Thoracic aorta (tissue), 2 donors: ENCODE results near the gene NXF2. TPM values are rescaled to one million over a fixed set of nuclear protein-coding genes. Genes with fewer than 3 reads are reported as not detected.
A peak's percentile ranks its signal among the peaks of the same experiment; 100 is the strongest.

Experiments
- ATAC-seq: fragments of 150-250 bp; one replicate; pipeline ENCODE4 v1.8.0; 2017; ENCODE audit warnings: low read depth; ENCODE audit not compliant: insufficient number of reproducible peaks, low FRiP score
- DNase-seq: peaks from one replicate; pipeline ENCODE4 v3.0.0-alpha.2; 2020; ENCODE audit warnings: low spot score
- H3K27ac ChIP-seq, 2 donors: fragments of 200-600 bp; sonication (generic); 1 replicate in 1 of 2; 2 replicates in 1 of 2; pipeline ENCODE4 v1.5.1; 2016; ENCODE audit warnings: mild to moderate bottlenecking in 2 of 2, moderate library complexity in 2 of 2
- H3K27me3 ChIP-seq: fragments of 200-600 bp; sonication (generic); replicated peaks from 2 replicates; pipeline ENCODE4 v1.6.0; 2016; ENCODE audit warnings: mild to moderate bottlenecking; ENCODE audit not compliant: insufficient read depth
- H3K36me3 ChIP-seq: fragments of 200-600 bp; sonication (generic); one replicate; pipeline ENCODE4 v1.5.1; 2016
- H3K4me1 ChIP-seq, 2 donors: fragments of 200-600 bp; sonication (generic); 1 replicate in 1 of 2; 2 replicates in 1 of 2; pipeline versions ENCODE4 v1.5.1 to v1.6.0; 2016; ENCODE audit warnings: low read depth in 2 of 2, mild to moderate bottlenecking in 1 of 2; ENCODE audit not compliant: control insufficient read depth in 1 of 2
- H3K4me3 ChIP-seq: fragments of 200-600 bp; sonication (generic); 2 replicates; pipeline ENCODE4 v1.5.1; 2016; ENCODE audit warnings: mild to moderate bottlenecking
- H3K9me3 ChIP-seq: fragments of 200-600 bp; sonication (generic); 2 replicates; pipeline ENCODE4 v1.5.1; 2016
- CTCF ChIP-seq: fragments of 200-600 bp; sonication (generic); IDR thresholded peaks from one replicate; pipeline ENCODE4 v1.5.1; 2019; ENCODE audit warnings: antibody characterized with exemption
- total RNA-seq, 2 donors: library from RNA; depleted of rRNA; stranded (reverse); fragments of >200 nt; gene quantifications; one replicate each; pipeline versions ENCODE4 v1.1.0 to v1.2.3, GENCODE V29; 2016

The NXF2 gene
- total RNA-seq, 2 donors from 2014 or later = not detected

GRCh38 chrX:102339312-102340298, 92.6 kb downstream of the NXF2 start:
- no peak for DNase-seq

GRCh38 chrX:102341867-102342266, 94.9 kb downstream of the NXF2 start:
- no peaks in the 10 kb centered on the region for H3K27me3 ChIP-seq
- ATAC-seq (no peak), DNase-seq (no peak)
- no peaks in the 10 kb centered on the region for H3K36me3 ChIP-seq
- H3K4me1 ChIP-seq = no peaks in the 10 kb centered on the region
- H3K27ac ChIP-seq = no peak overlapping the region
- no peak for TF ChIP-seq CTCF
- no peaks in the 10 kb centered on the region for H3K9me3 ChIP-seq
- no peak overlapping the region for H3K4me3 ChIP-seq

More at GRCh38 chrX:102339312-102340298, 92.6 kb downstream of the NXF2 start:
- H3K36me3 ChIP-seq = no peaks in the 10 kb centered on the region
- ATAC-seq = no peak
- H3K9me3 ChIP-seq = no peaks in the 10 kb centered on the region
- H3K4me3 ChIP-seq = no peak overlapping the region
- no peak overlapping the region for H3K27ac ChIP-seq
- TF ChIP-seq CTCF = no peak
- no peaks in the 10 kb centered on the region for H3K27me3 ChIP-seq
- no peaks in the 10 kb centered on the region for H3K4me1 ChIP-seq

- no peaks in the 10 kb centered on the region for H3K4me1 ChIP-seq
- no peaks in the 10 kb centered on the region for H3K9me3 ChIP-seq
- H3K4me3 ChIP-seq = no peak overlapping the region
- peak; percentile 66 for TF ChIP-seq CTCF
- ATAC-seq (no peak), DNase-seq (peak; percentile 10)
- no peaks in the 10 kb centered on the region for H3K36me3 ChIP-seq
- no peak overlapping the region for H3K27ac ChIP-seq
- H3K27me3 ChIP-seq = no peaks in the 10 kb centered on the region
Measured at GRCh38 chrX:102345916-102346315, 98.9 kb downstream of the NXF2 start.

Other genes with a start within 250 kb of the NXF2 start
- gene TCEAL2, start 121.5 kb upstream of the NXF2 start, total RNA-seq = 10 to 100 TPM; 10.3 to 36.4 TPM
- 1 to 10 TPM in 1 of 2 donors, not detected in 1; 1.9 TPM for gene TCEAL6, start 104.7 kb upstream of the NXF2 start, total RNA-seq
- 1 to 10 TPM; 2.6 to 5.2 TPM for gene BEX5, start 91.2 kb upstream of the NXF2 start, total RNA-seq
- gene TCP11X1, start 31.9 kb upstream of the NXF2 start, total RNA-seq = not detected
- not detected for gene NXF2B, start 192.8 kb downstream of the NXF2 start, total RNA-seq
- not detected for gene TCP11X2, start 224.6 kb downstream of the NXF2 start, total RNA-seq